Left lung (tissue), 10 donors: ENCODE data around the gene CCDC186. TPM values are rescaled to one million over a fixed set of nuclear protein-coding genes. Genes with fewer than 3 reads are reported as not detected.

Source experiments
- ATAC-seq: fragments of 200-7000 bp; cut with Tn5 transposase; one replicate; pipeline ENCODE4 v1.9.1; 2020; ENCODE audit warnings: moderate library complexity
- DNase-seq, 4 donors: peaks; one replicate each; pipeline ENCODE4 v3.0.0-alpha.2; 2013 to 2020
- H3K27ac ChIP-seq, 2 donors: fragments of 200-600 bp; sonication (generic) in 1 of 2; one replicate each; pipeline versions ENCODE4 v1.5.0 to v1.8.0; 2020 to 2021
- H3K27me3 ChIP-seq, 2 donors: fragments of 200-600 bp; sonication (generic) in 1 of 2; one replicate each; pipeline versions ENCODE4 v1.5.0 to v1.8.0; 2020 to 2021
- H3K36me3 ChIP-seq, 2 donors: fragments of 200-600 bp; sonication (generic) in 1 of 2; one replicate each; pipeline versions ENCODE4 v1.5.0 to v1.8.0; 2020 to 2021
- H3K4me1 ChIP-seq, 2 donors: fragments of 200-600 bp; one replicate each; pipeline ENCODE4 v1.8.0; 2021
- H3K4me3 ChIP-seq, 2 donors: fragments of 200-600 bp; sonication (generic) in 1 of 2; one replicate each; pipeline versions ENCODE4 v1.5.0 to v1.8.0; 2020 to 2021; ENCODE audit warnings: mild to moderate bottlenecking in 1 of 2
- H3K9me3 ChIP-seq, 2 donors: fragments of 200-600 bp; sonication (generic) in 1 of 2; one replicate each; pipeline versions ENCODE4 v1.5.0 to v1.8.0; 2020 to 2021
- intact Hi-C, 2 donors: fragments of 100-400 bp; cut with DNase I; formaldehyde crosslinking; loops; one replicate each; pipeline versions ENCODE4 v1.11.2 to v1.14.2; 2022
- polyA plus RNA-seq, 6 donors: library from polyadenylated mRNA; unstranded; fragments of 120-200 nt; gene quantifications; one replicate each; pipeline ENCODE4 v1.2.1, GENCODE V29; 2013; ENCODE audit not compliant: insufficient read length in 6 of 6
- total RNA-seq, 2 donors: library from RNA; stranded (reverse); fragmentation: NEBNext Ultra II Directional; extraction: Animal tissue kit (Norgen Biotek cat#: 25700); gene quantifications; one replicate each; pipeline ENCODE4 v1.2.1, GENCODE V29; 2021
- TF ChIP-seq, protein P1 (sequence below), 2 donors: fragments of 200-600 bp; sonication (generic) in 1 of 2; IDR thresholded peaks; one replicate each; pipeline versions ENCODE4 v1.5.0 to v1.8.0; 2021; ENCODE audit warnings: antibody characterized with exemption in 2 of 2
- donor health status: DM: no; HTN: yes; CAD: no.
- donor health status: DM: no; HTN: no; CAD: no.

CCDC186 gene
- total and polyA plus RNA-seq, 8 donors, result 25.2 to 46.6 (median 36.0) TPM

DNA sequence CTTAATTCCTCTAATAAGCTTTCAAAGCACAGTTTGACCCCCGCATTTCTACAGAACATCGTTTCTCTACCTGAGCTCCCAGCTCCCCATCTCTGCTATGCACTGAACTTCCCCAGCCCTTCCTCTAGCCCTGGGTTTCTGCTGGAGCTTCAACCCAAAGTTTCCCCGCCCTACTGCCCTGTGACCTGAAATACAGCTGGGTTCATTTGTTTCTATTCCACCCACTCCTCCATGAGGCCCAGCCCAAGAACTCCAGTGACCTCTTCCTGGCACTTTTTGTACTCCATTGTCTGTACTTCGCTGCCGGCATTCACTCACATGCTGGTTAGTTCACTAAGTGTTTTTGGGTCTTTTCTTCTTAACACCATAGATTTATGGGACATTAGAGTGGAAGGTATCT is 94.6 kb downstream of the CCDC186 start:
- Histone ChIP-seq H3K4me3 (no peak overlapping the region), H3K27me3 (no peaks in the 10 kb centered on the region), H3K27ac (no peak overlapping the region), H3K4me1 (no peaks in the 10 kb centered on the region), H3K9me3 (no peaks in the 10 kb centered on the region), H3K36me3 (no peaks in the 10 kb centered on the region)
- DNase-seq (no peak), ATAC-seq (no peak)
- intact Hi-C loops, result no loop called here
- TF ChIP-seq, protein P1, sequence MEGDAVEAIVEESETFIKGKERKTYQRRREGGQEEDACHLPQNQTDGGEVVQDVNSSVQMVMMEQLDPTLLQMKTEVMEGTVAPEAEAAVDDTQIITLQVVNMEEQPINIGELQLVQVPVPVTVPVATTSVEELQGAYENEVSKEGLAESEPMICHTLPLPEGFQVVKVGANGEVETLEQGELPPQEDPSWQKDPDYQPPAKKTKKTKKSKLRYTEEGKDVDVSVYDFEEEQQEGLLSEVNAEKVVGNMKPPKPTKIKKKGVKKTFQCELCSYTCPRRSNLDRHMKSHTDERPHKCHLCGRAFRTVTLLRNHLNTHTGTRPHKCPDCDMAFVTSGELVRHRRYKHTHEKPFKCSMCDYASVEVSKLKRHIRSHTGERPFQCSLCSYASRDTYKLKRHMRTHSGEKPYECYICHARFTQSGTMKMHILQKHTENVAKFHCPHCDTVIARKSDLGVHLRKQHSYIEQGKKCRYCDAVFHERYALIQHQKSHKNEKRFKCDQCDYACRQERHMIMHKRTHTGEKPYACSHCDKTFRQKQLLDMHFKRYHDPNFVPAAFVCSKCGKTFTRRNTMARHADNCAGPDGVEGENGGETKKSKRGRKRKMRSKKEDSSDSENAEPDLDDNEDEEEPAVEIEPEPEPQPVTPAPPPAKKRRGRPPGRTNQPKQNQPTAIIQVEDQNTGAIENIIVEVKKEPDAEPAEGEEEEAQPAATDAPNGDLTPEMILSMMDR (IDR thresholded peaks at IDR 0.05), result no peak

DNA sequence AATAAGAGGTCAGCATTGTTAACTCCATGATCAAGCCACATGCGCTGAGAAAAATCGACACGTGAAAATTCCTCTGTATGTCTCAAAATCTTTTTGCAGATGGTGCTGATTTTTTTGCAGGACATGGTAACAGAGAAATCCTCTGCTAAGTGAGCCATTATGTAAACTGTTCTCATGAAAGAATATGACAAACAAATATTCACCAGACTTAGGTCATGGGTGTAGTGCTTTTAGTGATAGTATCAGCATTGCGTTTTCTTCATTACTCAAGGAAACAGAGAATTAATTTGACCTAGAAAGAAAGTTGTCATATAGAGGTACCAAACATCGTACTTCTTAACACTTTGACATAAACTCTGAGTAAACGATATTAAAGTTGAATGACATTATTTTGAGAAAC is 95.7 kb downstream of the CCDC186 start:
- H3K27me3 ChIP-seq, result no peaks in the 10 kb centered on the region
- intact Hi-C loops, result no loop called here
- no peak overlapping the region for H3K4me3 ChIP-seq
- H3K27ac ChIP-seq, result no peak overlapping the region
- DNase-seq, result no peak
- H3K4me1 ChIP-seq, result no peaks in the 10 kb centered on the region
- TF ChIP-seq, protein P1 (IDR thresholded peaks at IDR 0.05), result no peak
- no peaks in the 10 kb centered on the region for H3K36me3 ChIP-seq
- no peaks in the 10 kb centered on the region for H3K9me3 ChIP-seq
- ATAC-seq, result no peak

DNA sequence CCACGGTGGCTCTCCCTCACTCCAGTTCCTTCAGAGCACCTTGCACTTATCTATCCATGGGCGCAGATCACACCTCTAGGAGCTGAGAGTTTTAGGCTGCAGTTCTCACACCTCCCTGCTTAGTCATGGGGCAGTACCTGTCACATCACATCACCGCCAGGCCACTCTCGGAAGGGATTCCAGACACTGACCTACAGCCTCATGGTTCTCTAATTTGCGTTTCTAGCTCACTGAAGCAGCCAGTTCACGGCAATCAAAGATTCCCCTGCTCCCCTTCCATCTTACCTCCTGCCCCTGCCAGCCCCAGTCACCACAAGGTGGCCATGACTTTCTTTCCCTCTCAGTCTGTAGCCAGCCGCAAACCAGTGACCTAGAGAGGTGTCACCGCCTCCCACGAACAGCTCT is 96.2 kb downstream of the CCDC186 start:
- no peak for DNase-seq
- Histone ChIP-seq H3K4me1 (no peaks in the 10 kb centered on the region), H3K27ac (no peak overlapping the region), H3K27me3 (no peaks in the 10 kb centered on the region), H3K4me3 (no peak overlapping the region), H3K9me3 (no peaks in the 10 kb centered on the region), H3K36me3 (no peaks in the 10 kb centered on the region)
- intact Hi-C loops, result no loop called here
- ATAC-seq, result no peak
- TF ChIP-seq, protein P1 (IDR thresholded peaks at IDR 0.05), result no peak

DNA sequence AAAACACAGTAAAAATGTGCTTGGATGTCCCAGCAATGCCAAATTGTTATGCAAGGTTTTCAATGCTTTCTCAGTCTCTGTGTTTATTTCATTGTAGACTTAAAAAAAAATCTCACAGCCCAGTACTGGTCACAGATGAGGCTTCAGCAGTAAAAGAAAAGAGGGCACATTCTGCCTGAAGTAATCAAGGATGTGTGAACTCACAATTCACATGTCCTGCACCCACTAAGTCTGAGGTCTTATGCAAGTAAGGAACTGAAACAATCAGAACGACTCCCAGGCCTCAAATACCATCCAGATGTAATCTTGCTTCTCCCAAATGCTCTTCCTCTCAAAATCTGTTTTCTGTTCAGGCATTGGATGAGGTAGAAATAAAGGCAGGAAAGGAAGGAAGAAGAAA is 96.7 kb downstream of the CCDC186 start:
- no peaks in the 10 kb centered on the region for H3K9me3 ChIP-seq
- H3K27me3 ChIP-seq, result no peaks in the 10 kb centered on the region
- intact Hi-C loops, result no loop called here
- ATAC-seq, result no peak
- no peak overlapping the region for H3K4me3 ChIP-seq
- DNase-seq, result no peak
- no peaks in the 10 kb centered on the region for H3K36me3 ChIP-seq
- no peaks in the 10 kb centered on the region for H3K4me1 ChIP-seq
- H3K27ac ChIP-seq, result no peak overlapping the region
- TF ChIP-seq, protein P1 (IDR thresholded peaks at IDR 0.05), result no peak

DNA sequence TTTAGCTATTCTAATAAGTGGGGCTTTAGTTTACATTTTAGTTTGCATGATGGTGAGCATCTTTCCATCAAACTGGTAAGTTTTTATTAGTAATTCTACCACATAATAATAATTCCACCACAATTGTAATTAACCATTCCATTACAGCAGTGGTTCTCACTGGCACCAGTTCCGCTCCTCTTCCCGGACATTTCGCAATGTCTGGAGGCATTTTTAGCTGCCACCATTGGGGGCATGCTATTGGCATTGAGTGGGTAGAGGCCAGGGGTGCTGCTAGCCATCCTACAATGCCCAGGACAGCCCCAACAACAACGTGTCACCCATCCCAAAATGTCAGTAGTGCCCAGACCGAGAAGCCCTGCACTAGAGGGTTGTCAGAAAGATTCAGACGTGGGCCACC is 98.9 kb downstream of the CCDC186 start:
- Histone ChIP-seq H3K9me3 (no peaks in the 10 kb centered on the region), H3K36me3 (no peaks in the 10 kb centered on the region), H3K27ac (no peak overlapping the region), H3K4me3 (no peak overlapping the region), H3K4me1 (no peaks in the 10 kb centered on the region), H3K27me3 (no peaks in the 10 kb centered on the region)
- TF ChIP-seq, protein P1 (IDR thresholded peaks at IDR 0.05), result no peak
- no peak for DNase-seq
- ATAC-seq, result no peak
- intact Hi-C loops, result no loop called here
